ENCODE results near the gene C3orf49.
A peak's percentile ranks its signal among the peaks of the same experiment; 100 is the strongest.

The C3orf49 gene

GRCh38 chr3:63853106-63853505 is 34.0 kb downstream of the C3orf49 start:
- no peak for DNase-seq

- DNase-seq, result no peak
Measured at GRCh38 chr3:63855333-63855940, 36.3 kb downstream of the C3orf49 start.

- DNase-seq, result peak; percentile 33
Measured at GRCh38 chr3:63857311-63857710, 38.2 kb downstream of the C3orf49 start.

- DNase-seq, result no peak
Measured at GRCh38 chr3:63860776-63861175, 41.7 kb downstream of the C3orf49 start.

GRCh38 chr3:63861306-63861705 is 42.2 kb downstream of the C3orf49 start:
- no peak for DNase-seq

GRCh38 chr3:63862804-63863149 is 43.7 kb downstream of the C3orf49 start:
- DNase-seq, result no peak

- DNase-seq, result peak; percentile 69
Measured at GRCh38 chr3:63863150-63864007, 44.3 kb downstream of the C3orf49 start, which contains the start of the genes ATXN7 and THOC7. Gene ATXN7 (plus strand): TSS chr3:63863867. CDS start chr3:63912599, 48,732 bp downstream. Gene THOC7 (minus strand): TSS chr3:63863805. CDS start chr3:63863790, 15 bp downstream.

GRCh38 chr3:63864008-63864964 is 45.2 kb downstream of the C3orf49 start:
- DNase-seq, result peak; percentile 4

GRCh38 chr3:63864965-63865327 is 45.8 kb downstream of the C3orf49 start:
- DNase-seq, result peak; percentile 10

- DNase-seq, result no peak
Measured at GRCh38 chr3:63867225-63867624, 48.1 kb downstream of the C3orf49 start.

GRCh38 chr3:63869940-63870614 is 51.0 kb downstream of the C3orf49 start:
- no peak for DNase-seq

GRCh38 chr3:63870615-63871005 is 51.5 kb downstream of the C3orf49 start:
- no peak for DNase-seq

- peak; percentile 87 for DNase-seq
Measured at GRCh38 chr3:63872135-63872924, 53.2 kb downstream of the C3orf49 start.

- no peak for DNase-seq
Measured at GRCh38 chr3:63874769-63875168, 55.7 kb downstream of the C3orf49 start.

- DNase-seq, result no peak
Measured at GRCh38 chr3:63875510-63875909, 56.4 kb downstream of the C3orf49 start.

- no peak for DNase-seq
Measured at GRCh38 chr3:63876260-63876659, 57.2 kb downstream of the C3orf49 start.

- no peak for DNase-seq
Measured at GRCh38 chr3:63877737-63878393, 58.8 kb downstream of the C3orf49 start.

- no peak for DNase-seq
Measured at GRCh38 chr3:63878394-63879060, 59.4 kb downstream of the C3orf49 start.

- no peak for DNase-seq
Measured at GRCh38 chr3:63880653-63881052, 61.6 kb downstream of the C3orf49 start.

GRCh38 chr3:63886858-63887257 is 67.8 kb downstream of the C3orf49 start:
- no peak for DNase-seq

GRCh38 chr3:63891518-63891917 is 72.4 kb downstream of the C3orf49 start:
- DNase-seq, result no peak

Data from HCEC 1CT (cell line).